Measurements from ENCODE around the gene CPEB1. TPM values are rescaled to one million over a fixed set of nuclear protein-coding genes. Genes with fewer than 3 reads are reported as not detected.

CPEB1 gene
- total and polyA plus RNA-seq, 2 donors (not counting 1 experiment from before 2014, with no cell fraction given): 0.19 to 0.62 TPM

DNA sequence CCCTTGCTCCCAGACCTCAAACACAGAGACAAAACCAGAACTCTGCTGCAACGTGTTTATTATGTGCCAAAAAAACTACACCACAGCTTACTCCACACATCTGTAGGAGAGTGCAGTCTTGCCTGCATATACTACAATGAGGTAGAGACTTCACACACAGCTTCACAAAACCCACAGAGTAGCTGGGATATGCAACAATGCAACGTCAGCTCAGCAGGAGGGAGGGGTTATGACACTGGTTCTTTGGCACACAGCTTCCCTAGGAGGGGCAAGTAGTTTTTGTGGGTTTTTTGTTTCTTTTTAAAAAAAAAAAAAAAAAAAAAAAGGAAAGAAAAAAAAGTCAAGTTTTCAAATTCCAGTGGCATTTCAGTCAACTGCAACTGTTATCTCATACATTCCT is 104.0 kb downstream of the CPEB1 start:
- peaks cover 10 to 22% of the 10 kb centered on the region in 2 donors for H3K4me1 ChIP-seq (ENCODE audit: control insufficient read depth in 2 of 2, insufficient read depth in 2 of 2, low read length in 2 of 2)
- H3K4me3 Mint-ChIP-seq: peak overlapping the region; percentile 19
- no peak overlapping the region for H3K4me2 ChIP-seq (replicated peaks; ENCODE audit: low read depth, low read length, poor library complexity, severe bottlenecking)
- H3K27me3 ChIP-seq (replicated peaks in 1 of 4; ENCODE audit: control extremely low read depth in 1 of 4, control insufficient read depth in 3 of 4, insufficient read depth in 4 of 4, low read length in 3 of 4): peaks cover 0 to 13% (median 0%) of the 10 kb centered on the region in 4 experiments
- H4K20me1 ChIP-seq (ENCODE audit: control insufficient read depth, insufficient read depth, low read length, poor library complexity, severe bottlenecking): peaks cover 21% of the 10 kb centered on the region
- DNase-seq: no peak
- CTCF ChIA-PET: interaction anchor here (0.7 to 6.0 kb wide), 3 partner anchors 12 to 468 kb away, joined by 3 to 52 read pairs (median 5); no protein-coding TSS in a partner anchor
- H3K27ac ChIP-seq (ENCODE audit: low read length in 2 of 2): no peak overlapping the region
- no peak overlapping the region for H2AFZ ChIP-seq (ENCODE audit: insufficient read depth, low read depth, low read length, poor library complexity, severe bottlenecking)
- POLR2A ChIA-PET: interaction anchor here (0.7 kb wide), 2 partner anchors 36 to 63 kb away, joined by 6 to 7 read pairs; no protein-coding TSS in a partner anchor
- ATAC-seq (ENCODE audit: low read depth): no peak
- intact Hi-C loops (cut with micrococcal nuclease): no loop called here
- H3K36me3 ChIP-seq (replicated peaks in 1 of 2; ENCODE audit: control extremely low read depth in 1 of 2, control insufficient read depth in 1 of 2, extremely low read depth in 1 of 2, insufficient read depth in 2 of 2, low read length in 1 of 2): peaks cover 0 to 8% of the 10 kb centered on the region in 2 experiments
- no peak overlapping the region for H3K4me3 ChIP-seq (ENCODE audit: control extremely low read depth in 1 of 5, extremely low read depth in 1 of 5, insufficient read depth in 1 of 5, low read depth in 2 of 5, low read length in 4 of 5)
- no peak for TF ChIP-seq EZH2 (IDR thresholded peaks at IDR 0.05; ENCODE audit: borderline replicate concordance, insufficient read depth, low read depth, low read length, poor library complexity, severe bottlenecking)
- TF ChIP-seq, protein P1, sequence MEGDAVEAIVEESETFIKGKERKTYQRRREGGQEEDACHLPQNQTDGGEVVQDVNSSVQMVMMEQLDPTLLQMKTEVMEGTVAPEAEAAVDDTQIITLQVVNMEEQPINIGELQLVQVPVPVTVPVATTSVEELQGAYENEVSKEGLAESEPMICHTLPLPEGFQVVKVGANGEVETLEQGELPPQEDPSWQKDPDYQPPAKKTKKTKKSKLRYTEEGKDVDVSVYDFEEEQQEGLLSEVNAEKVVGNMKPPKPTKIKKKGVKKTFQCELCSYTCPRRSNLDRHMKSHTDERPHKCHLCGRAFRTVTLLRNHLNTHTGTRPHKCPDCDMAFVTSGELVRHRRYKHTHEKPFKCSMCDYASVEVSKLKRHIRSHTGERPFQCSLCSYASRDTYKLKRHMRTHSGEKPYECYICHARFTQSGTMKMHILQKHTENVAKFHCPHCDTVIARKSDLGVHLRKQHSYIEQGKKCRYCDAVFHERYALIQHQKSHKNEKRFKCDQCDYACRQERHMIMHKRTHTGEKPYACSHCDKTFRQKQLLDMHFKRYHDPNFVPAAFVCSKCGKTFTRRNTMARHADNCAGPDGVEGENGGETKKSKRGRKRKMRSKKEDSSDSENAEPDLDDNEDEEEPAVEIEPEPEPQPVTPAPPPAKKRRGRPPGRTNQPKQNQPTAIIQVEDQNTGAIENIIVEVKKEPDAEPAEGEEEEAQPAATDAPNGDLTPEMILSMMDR (IDR thresholded peaks at IDR 0.05): no peak
- H3K9ac ChIP-seq (ENCODE audit: low read length): no peak overlapping the region
- peak overlapping the region; percentile 61 for H3K27ac Mint-ChIP-seq
- H3K9me3 Mint-ChIP-seq (ENCODE audit: insufficient read depth): no peaks in the 10 kb centered on the region
- 60% methylated on average over 1 of the region's 2 CpGs for WGBS (ENCODE audit: insufficient coverage)
- peaks cover 11% of the 10 kb centered on the region for H3K79me2 ChIP-seq (ENCODE audit: control insufficient read depth, insufficient read depth, low read length)
- H3K9me3 ChIP-seq (ENCODE audit: control extremely low read depth in 1 of 3, control insufficient read depth in 2 of 3, insufficient read depth in 1 of 3, low read length in 2 of 3): no peaks in the 10 kb centered on the region
- H3K27me3 Mint-ChIP-seq: peaks cover 10% of the 10 kb centered on the region
- H3K4me1 Mint-ChIP-seq: peaks cover 19% of the 10 kb centered on the region

DNA sequence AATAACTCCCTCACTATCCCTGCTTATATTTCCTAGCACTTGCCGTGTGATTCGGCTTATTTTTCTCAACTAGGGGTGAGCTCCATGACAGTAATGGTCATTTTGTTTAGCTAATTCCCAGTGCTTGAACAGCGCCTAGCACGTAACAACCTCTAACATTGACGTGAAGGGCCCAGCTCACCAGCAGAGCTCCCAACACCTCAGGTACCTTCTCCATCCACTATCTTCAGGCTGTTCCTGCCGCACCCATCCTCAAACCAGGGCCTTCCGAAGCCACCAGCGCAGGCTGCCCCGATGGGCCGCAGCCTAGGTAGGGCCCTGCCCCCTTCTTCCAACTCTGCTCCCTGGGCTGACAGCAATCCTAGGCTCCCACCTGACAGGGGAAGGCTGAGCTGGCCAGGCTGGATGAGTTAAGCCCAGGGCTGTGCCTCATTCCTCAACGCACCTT is 106.2 kb downstream of the CPEB1 start:
- ChIA-PET CTCF (interaction anchor here (0.6 to 6.0 kb wide), 11 partner anchors 10 to 526 kb away, joined by 3 to 52 read pairs (median 4); partner anchors contain the start of genes BTBD1, C15orf40 and RAMAC), POLR2A (interaction anchor here (0.9 to 2.3 kb wide), 7 partner anchors 10 to 526 kb away, joined by 3 to 17 read pairs (median 7); partner anchors contain the start of genes BTBD1, C15orf40, RAMAC and WHAMM)
- Histone ChIP-seq H3K27me3 (replicated peaks in 1 of 4; ENCODE audit: control extremely low read depth in 1 of 4, control insufficient read depth in 3 of 4, insufficient read depth in 4 of 4, low read length in 3 of 4) (peaks cover 0 to 13% (median 0%) of the 10 kb centered on the region in 4 experiments), H3K36me3 (replicated peaks in 1 of 2; ENCODE audit: control extremely low read depth in 1 of 2, control insufficient read depth in 1 of 2, extremely low read depth in 1 of 2, insufficient read depth in 2 of 2, low read length in 1 of 2) (peaks cover 0 to 30% of the 10 kb centered on the region in 2 experiments), H4K20me1 (ENCODE audit: control insufficient read depth, insufficient read depth, low read length, poor library complexity, severe bottlenecking) (peaks cover 26% of the 10 kb centered on the region), H3K4me1 (ENCODE audit: control insufficient read depth in 2 of 2, insufficient read depth in 2 of 2, low read length in 2 of 2) (peaks cover 10 to 23% of the 10 kb centered on the region in 2 donors), H3K79me2 (ENCODE audit: control insufficient read depth, insufficient read depth, low read length) (peaks cover 11% of the 10 kb centered on the region), H3K27ac (ENCODE audit: low read length in 2 of 2) (peak overlapping the region; percentile 63 to 85), H3K4me2 (replicated peaks; ENCODE audit: low read depth, low read length, poor library complexity, severe bottlenecking) (peak overlapping the region; percentile 72), H3K4me3 (ENCODE audit: control extremely low read depth in 1 of 5, extremely low read depth in 1 of 5, insufficient read depth in 1 of 5, low read depth in 2 of 5, low read length in 4 of 5) (peak overlapping the region; percentile 66 to 93 (median 84)), H3K9ac (ENCODE audit: low read length) (peak overlapping the region; percentile 86), H3K9me3 (ENCODE audit: control extremely low read depth in 1 of 3, control insufficient read depth in 2 of 3, insufficient read depth in 1 of 3, low read length in 2 of 3) (no peaks in the 10 kb centered on the region), H2AFZ (ENCODE audit: insufficient read depth, low read depth, low read length, poor library complexity, severe bottlenecking) (peak overlapping the region; percentile 98)
- Mint-ChIP-seq H3K4me3 (peak overlapping the region; percentile 99), H3K27ac (peak overlapping the region; percentile 98), H3K4me1 (peaks cover 22% of the 10 kb centered on the region), H3K27me3 (peaks cover 10% of the 10 kb centered on the region), H3K9me3 (ENCODE audit: insufficient read depth) (no peaks in the 10 kb centered on the region)
- ATAC-seq (ENCODE audit: low read depth): no peak
- intact Hi-C loops (cut with micrococcal nuclease): loop anchor here (1.0 to 2.0 kb wide), 8 partner anchors 139 to 526 kb away; partner anchors contain the start of genes AP3B2, BTBD1, C15orf40 and RAMAC
- 45% methylated on average over 11 of the region's 11 CpGs for WGBS (ENCODE audit: insufficient coverage)
- no peak for DNase-seq
- TF ChIP-seq, protein P1 (IDR thresholded peaks at IDR 0.05): no peak
- no peak for TF ChIP-seq EZH2 (IDR thresholded peaks at IDR 0.05; ENCODE audit: borderline replicate concordance, insufficient read depth, low read depth, low read length, poor library complexity, severe bottlenecking)

All from B cell (primary cell).